ENCODE results near the gene ZMYM3.

The ZMYM3 gene

DNA sequence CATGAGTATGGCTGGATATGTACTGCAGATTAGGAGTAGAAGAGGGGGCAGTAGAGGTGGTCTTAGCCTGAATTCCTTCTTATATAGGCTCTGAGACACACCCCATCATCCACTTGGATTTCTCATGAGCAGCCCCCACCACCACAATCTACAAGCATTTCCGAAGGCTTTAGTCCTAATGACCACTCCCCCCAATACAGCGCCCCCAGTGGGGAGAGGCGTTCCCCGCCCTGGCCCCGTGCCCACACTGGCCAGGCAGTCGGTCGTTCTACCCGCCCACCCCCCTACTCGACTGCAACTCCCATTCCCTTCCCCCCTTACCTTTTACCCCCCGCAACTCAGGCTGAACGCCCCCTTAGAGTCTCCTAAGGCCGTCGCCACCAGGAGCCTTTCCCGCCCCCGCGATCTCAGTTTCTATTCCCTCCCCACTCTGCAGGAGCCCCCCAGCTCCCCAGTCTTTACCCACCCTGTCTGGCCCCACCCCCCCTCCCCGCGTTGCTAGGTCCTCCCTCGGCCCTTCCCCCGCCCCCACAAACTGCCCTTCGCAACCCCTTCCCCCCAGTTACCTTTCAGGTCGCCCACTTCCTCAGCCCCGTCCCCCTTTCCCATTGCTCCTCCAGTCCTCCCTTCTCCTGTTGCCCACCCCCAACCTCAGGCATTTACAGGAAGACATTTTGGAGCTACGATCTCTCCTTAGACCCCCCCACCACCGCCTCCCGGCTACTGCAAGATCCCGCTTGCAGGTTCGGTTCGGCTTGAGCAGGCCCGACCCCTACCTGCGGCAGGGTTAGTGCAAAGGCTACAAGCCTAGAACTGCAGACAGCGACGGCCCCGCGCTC, 468 bp downstream of the ZMYM3 start:
- DNase-seq (ENCODE audit: insufficient read length, low spot score) (no peak), FAIRE-seq (peak; percentile 87)

GRCh38 chrX:71252221-71252620, 1.7 kb downstream of the ZMYM3 start:
- FAIRE-seq (peak; percentile 65), DNase-seq (ENCODE audit: insufficient read length, low spot score) (no peak)

DNA sequence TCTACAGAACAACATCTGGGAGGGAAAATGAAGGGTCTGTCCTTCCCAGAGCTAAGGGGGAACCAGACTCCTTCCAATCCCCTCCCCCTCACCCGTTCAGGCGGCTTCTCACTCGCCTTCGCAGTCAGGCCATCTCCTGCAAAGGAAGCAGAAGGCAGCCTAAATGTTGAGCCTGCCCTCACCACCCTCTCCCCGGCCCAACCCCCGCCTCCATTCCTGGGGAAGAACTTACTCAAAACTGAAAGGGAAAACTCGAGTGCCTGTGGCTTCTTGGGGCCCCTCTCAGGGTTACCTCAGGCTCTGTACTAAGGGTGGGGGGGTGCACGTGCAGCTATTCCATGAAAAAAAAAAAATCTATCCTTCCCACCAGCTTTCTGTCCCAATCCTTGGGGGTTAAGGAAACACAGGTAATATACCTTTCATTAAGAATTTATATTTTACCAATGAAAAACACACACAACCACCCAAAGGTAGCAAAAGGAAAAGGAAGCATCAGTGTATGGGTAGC, 2.4 kb downstream of the ZMYM3 start:
- DNase-seq (ENCODE audit: insufficient read length, low spot score) (no peak), FAIRE-seq (peak; percentile 90)

DNA sequence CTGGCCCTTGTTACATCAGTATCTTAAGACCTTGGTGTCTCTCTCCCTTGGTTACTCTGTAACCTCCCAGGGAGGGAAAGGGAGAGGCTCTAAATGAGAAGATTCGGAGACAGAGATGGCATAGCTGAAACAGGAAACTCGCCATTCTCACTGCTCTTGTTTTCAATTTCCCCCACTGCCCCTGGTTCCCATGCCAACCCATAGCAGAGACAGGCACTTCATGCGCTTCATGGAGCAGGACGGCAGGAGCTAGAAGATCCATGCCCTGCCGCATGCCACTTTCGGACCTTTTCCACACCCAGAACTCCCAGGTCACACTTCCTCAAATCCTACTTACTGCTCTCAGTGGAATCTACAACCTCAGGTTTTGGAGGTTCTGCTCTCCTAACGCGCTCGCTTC, 3.1 kb downstream of the ZMYM3 start:
- FAIRE-seq (peak; percentile 65), DNase-seq (ENCODE audit: insufficient read length, low spot score) (no peak)

DNA sequence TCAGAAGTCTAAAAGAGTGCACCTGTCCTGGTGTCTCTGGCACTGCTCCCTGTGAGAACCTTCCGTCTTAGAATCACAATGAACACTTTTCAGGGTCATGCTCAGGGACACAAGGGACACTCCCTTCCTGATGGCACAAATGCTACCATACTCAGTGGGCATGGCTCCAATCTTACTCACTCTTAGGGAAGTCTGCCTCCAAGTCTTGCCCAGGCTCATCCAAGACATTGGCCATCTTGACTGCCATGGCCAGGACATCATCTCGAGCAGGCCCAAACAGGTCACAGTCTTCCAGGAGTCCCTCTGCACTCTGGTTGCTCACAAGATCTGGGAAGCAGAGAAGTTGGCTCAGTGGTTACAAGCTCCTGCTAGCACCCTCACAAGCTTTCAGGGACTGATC, 8.8 kb downstream of the ZMYM3 start:
- DNase-seq (ENCODE audit: insufficient read length, low spot score) (no peak), FAIRE-seq (no peak)

DNA sequence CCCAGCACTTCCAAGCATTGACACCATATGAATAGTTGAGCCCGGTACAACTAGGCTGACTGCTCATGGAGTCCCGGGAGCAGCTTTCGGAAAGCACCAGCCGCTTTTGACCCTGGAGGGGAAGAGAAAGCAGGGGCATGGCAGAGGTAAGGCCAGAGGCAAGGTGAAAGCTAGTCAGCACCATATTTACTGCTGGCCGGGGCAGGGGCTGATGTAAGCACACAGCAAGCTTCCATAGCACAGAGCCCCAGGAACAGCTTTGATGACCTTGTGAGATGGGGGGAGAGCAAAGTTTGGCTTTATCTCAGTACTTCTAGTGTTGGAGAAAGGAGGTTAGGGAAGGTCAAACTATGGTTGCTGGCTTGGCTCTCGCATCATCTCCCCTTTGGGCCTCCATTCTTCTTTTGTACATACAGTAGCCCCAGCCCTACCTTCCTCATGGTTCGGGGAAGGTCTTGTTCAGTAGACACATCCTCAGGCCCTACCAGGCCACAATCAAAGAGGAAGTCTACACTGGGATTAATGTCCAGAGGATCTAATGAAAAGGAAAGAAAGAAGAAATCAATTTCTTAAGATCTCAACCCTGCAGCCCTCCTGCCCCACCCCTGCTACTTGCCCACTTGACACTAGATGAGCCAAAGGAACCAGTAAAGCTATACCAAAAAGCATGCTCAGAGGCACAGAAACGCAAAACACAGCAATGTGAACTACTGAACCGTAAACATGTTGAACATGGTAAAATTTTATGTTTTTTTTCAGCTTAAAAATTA, 9.4 kb downstream of the ZMYM3 start:
- FAIRE-seq (no peak), DNase-seq (ENCODE audit: insufficient read length, low spot score) (no peak)

GRCh38 chrX:71241301-71241700, 12.6 kb downstream of the ZMYM3 start:
- FAIRE-seq (no peak), DNase-seq (ENCODE audit: insufficient read length, low spot score) (no peak)

GRCh38 chrX:71239781-71240180, 14.2 kb downstream of the ZMYM3 start:
- FAIRE-seq (no peak), DNase-seq (ENCODE audit: insufficient read length, low spot score) (no peak)

DNA sequence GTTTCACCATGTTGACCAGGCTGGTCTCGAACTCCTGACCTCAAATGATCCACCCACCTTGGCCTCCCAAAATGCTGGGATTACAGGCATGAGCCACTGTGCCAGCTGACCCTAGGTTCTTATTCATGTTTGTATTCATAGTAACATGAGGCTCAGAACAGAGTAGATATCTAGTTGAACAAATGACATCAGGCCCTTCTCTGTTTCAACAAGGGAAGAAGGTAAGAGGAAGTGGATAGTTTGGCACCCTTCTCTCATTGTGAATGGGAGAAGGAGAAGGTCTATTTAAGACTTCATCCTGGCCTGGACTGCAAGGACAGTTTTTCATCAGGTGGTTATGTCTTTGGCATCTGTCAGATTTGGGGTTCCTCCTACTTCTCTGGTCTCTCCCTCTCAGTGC, 17.1 kb downstream of the ZMYM3 start:
- no peak for DNase-seq (ENCODE audit: insufficient read length, low spot score)
- no peak for FAIRE-seq

- DNase-seq (ENCODE audit: insufficient read length, low spot score), result no peak
- FAIRE-seq, result no peak
These were observed 18.5 kb downstream of the ZMYM3 start for GRCh38 chrX:71235482-71235881.

GRCh38 chrX:71228063-71228642, 25.8 kb downstream of the ZMYM3 start:
- no peak for DNase-seq (ENCODE audit: insufficient read length, low spot score)
- peak; percentile 53 for FAIRE-seq

- FAIRE-seq (no peak), DNase-seq (ENCODE audit: insufficient read length, low spot score) (no peak)
These were observed 26.4 kb downstream of the ZMYM3 start for GRCh38 chrX:71227370-71228062.

DNA sequence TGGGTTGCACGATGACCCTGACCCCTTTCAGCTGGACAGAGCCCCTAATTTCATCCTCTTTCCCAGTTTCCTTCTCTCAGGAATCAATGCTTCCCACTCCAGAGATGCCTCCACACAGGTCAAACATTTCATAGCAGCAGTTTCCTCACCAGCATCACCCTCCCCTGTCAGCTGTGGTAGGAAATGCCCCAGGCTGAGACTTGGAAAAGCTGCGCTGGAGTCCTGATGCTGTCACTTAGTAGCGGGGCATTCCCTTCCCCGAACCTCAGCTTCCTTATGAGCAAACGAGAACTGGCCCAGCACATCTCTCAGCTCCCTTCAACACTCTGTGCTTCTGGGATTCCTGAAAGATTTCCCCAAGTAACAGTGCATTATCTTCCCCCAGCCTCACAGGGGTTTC, 28.3 kb downstream of the ZMYM3 start:
- FAIRE-seq, result no peak
- no peak for DNase-seq (ENCODE audit: insufficient read length, low spot score)

GRCh38 chrX:71225009-71225408, 28.9 kb downstream of the ZMYM3 start:
- DNase-seq (ENCODE audit: insufficient read length, low spot score) (no peak), FAIRE-seq (no peak)

- DNase-seq (ENCODE audit: insufficient read length, low spot score), result no peak
- FAIRE-seq, result no peak
These were observed 29.7 kb downstream of the ZMYM3 start for GRCh38 chrX:71224098-71224708.

- DNase-seq (ENCODE audit: insufficient read length, low spot score), result no peak
- no peak for FAIRE-seq
These were observed 31.0 kb downstream of the ZMYM3 start, which contains the start of gene GJB1 for GRCh38 chrX:71222929-71223328. TSS of gene GJB1 (plus strand) at chrX:71223224. CDS start at chrX:71223708, 484 bp downstream.

DNA sequence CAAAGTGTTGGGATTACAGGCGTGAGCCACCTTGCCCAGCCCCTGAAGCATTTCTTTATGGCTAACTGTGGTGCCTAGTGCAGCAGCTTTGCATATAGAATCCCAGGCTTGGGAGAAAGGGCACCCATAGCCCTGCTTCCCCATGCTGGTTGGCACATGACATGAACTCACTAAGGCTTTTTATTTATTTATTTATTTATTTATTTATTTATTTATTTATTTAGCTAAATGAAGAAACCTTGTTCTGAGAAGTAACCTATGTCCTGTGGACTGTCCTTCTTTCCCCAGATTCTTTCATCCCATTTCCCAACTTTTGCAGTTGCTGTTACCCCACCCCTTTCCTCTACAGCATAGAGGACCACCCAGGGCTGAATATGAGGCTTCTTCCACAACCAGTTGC, 32.8 kb downstream of the ZMYM3 start:
- FAIRE-seq (no peak), DNase-seq (ENCODE audit: insufficient read length, low spot score) (no peak)

DNA sequence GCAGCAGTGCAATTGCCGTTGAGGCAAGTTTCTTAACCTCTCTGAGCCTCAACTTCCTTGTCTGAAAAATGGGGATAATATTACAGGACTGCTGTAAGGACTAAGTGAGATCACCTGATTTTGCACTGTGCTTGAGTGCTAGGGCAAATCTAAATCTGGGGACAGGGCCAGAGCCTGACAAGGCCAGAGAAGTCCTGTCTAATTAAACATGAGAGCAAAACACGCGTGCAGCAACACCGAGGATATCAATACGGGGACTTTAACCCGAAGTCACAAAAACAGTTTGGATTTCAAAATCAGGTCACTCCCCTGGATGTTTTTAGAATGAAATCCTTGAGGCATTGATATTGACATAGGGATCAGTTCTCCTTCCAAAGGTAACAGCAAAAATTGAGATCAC, 36.6 kb downstream of the ZMYM3 start:
- no peak for FAIRE-seq
- DNase-seq (ENCODE audit: insufficient read length, low spot score), result no peak

GRCh38 chrX:71216485-71216884, 37.5 kb downstream of the ZMYM3 start:
- FAIRE-seq (no peak), DNase-seq (ENCODE audit: insufficient read length, low spot score) (no peak)

GRCh38 chrX:71215338-71215912, 38.5 kb downstream of the ZMYM3 start:
- FAIRE-seq, result no peak
- DNase-seq (ENCODE audit: insufficient read length, low spot score), result no peak

Measured in GM19239 (cell line).